Measurements from ENCODE around the gene ST3GAL3.
"Not testable (repeated sequence)": the region's sequence is repeated elsewhere in the genome, so short reads cannot be mapped to it uniquely, and the experiment has no call there.

ST3GAL3 gene

GRCh38 chr1:43819357-43819756 lies 112.0 kb downstream of the ST3GAL3 start:
- Histone ChIP-seq H3K27ac (ENCODE audit: low read depth, low read length, severe bottlenecking) (no peak overlapping the region), H3K36me3 (ENCODE audit: control insufficient read depth, insufficient read depth, low read length) (peaks cover 27% of the 10 kb centered on the region), H3K4me3 (ENCODE audit: extremely low read depth, insufficient read depth, low read length, poor library complexity, severe bottlenecking) (no peak overlapping the region), H3K4me1 (ENCODE audit: control insufficient read depth, insufficient read depth, low read length, poor library complexity, severe bottlenecking) (peaks cover 28% of the 10 kb centered on the region), H3K9me3 (ENCODE audit: control insufficient read depth, low read length) (peaks cover 15% of the 10 kb centered on the region)
- no CpG with 5 or more reads among the region's 4 CpGs for WGBS, 2 experiments (ENCODE audit: insufficient coverage in 2 of 2)

DNA sequence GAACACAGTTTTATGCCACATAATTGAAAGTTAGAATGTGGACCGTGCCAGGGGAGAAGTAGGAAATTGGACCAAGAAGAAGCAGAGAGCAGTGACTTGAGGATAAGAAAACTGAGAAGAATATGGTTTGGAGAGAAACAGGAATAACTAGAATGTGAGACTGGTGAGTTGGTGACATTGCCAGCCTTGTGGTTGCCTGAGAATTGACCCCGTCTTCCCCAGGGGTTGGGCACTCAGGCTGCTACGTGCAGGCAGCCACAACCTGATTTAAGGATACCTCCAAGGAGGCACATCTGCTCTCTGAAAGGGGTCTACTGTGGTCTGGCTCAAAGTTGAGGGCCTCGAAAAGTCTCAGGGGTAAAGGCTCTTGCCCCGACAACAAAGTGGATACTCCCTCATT lies 114.1 kb downstream of the ST3GAL3 start:
- Histone ChIP-seq H3K4me3 (ENCODE audit: extremely low read depth, insufficient read depth, low read length, poor library complexity, severe bottlenecking) (no peak overlapping the region), H3K9me3 (ENCODE audit: control insufficient read depth, low read length) (peaks cover 15% of the 10 kb centered on the region), H3K27ac (ENCODE audit: low read depth, low read length, severe bottlenecking) (peak overlapping the region; percentile 74), H3K36me3 (ENCODE audit: control insufficient read depth, insufficient read depth, low read length) (peaks cover 23% of the 10 kb centered on the region), H3K4me1 (ENCODE audit: control insufficient read depth, insufficient read depth, low read length, poor library complexity, severe bottlenecking) (peaks cover 28% of the 10 kb centered on the region)
- WGBS, 2 experiments (ENCODE audit: insufficient coverage in 2 of 2), result 67 to 75% methylated on average over 3 to 4 of the region's 5 CpGs

GRCh38 chr1:43822040-43822690 lies 114.8 kb downstream of the ST3GAL3 start:
- Histone ChIP-seq H3K4me3 (ENCODE audit: extremely low read depth, insufficient read depth, low read length, poor library complexity, severe bottlenecking) (no peak overlapping the region), H3K4me1 (ENCODE audit: control insufficient read depth, insufficient read depth, low read length, poor library complexity, severe bottlenecking) (peaks cover 28% of the 10 kb centered on the region), H3K9me3 (ENCODE audit: control insufficient read depth, low read length) (peaks cover 15% of the 10 kb centered on the region), H3K36me3 (ENCODE audit: control insufficient read depth, insufficient read depth, low read length) (peaks cover 22% of the 10 kb centered on the region), H3K27ac (ENCODE audit: low read depth, low read length, severe bottlenecking) (peak overlapping the region; percentile 74)
- 55 to 61% methylated on average over 2 to 3 of the region's 3 CpGs for WGBS, 2 experiments (ENCODE audit: insufficient coverage in 2 of 2)

GRCh38 chr1:43824795-43825194 lies 117.5 kb downstream of the ST3GAL3 start:
- no peak overlapping the region for H3K4me3 ChIP-seq (ENCODE audit: extremely low read depth, insufficient read depth, low read length, poor library complexity, severe bottlenecking)
- peaks cover 28% of the 10 kb centered on the region for H3K4me1 ChIP-seq (ENCODE audit: control insufficient read depth, insufficient read depth, low read length, poor library complexity, severe bottlenecking)
- peaks cover 4% of the 10 kb centered on the region for H3K36me3 ChIP-seq (ENCODE audit: control insufficient read depth, insufficient read depth, low read length)
- no peak overlapping the region for H3K27ac ChIP-seq (ENCODE audit: low read depth, low read length, severe bottlenecking)
- WGBS, 2 experiments (ENCODE audit: insufficient coverage in 2 of 2), result 100% methylated on average over 1 of the region's 1 CpG
- peaks cover 2% of the 10 kb centered on the region for H3K9me3 ChIP-seq (ENCODE audit: control insufficient read depth, low read length)

DNA sequence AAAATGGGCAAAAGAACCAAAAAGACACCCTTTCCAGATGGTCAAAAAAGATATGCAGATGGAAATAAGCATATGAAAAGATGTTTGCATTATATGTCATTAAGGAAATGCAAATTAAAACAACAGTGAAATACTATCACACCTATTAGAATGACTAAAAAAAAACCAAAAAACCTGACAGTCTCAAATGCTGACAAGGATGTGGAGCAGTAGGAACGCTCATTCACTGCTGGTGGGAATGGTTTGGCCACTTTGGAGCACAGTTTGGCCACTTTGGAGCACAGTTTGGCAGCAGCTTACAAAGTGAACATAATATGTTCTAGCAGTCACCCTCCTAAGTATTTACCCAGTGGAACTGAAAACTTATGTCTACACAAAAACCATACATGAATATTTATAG lies 121.2 kb downstream of the ST3GAL3 start:
- 91 to 100% methylated on average over 1 of the region's 1 CpG for WGBS, 2 experiments (ENCODE audit: insufficient coverage in 2 of 2)
- H3K36me3 ChIP-seq (ENCODE audit: control insufficient read depth, insufficient read depth, low read length), result peaks cover 4% of the 10 kb centered on the region

GRCh38 chr1:43830802-43831201 lies 123.5 kb downstream of the ST3GAL3 start:
- H3K9me3 ChIP-seq (ENCODE audit: control insufficient read depth, low read length), result no peaks in the 10 kb centered on the region
- peaks cover 13% of the 10 kb centered on the region for H3K4me1 ChIP-seq (ENCODE audit: control insufficient read depth, insufficient read depth, low read length, poor library complexity, severe bottlenecking)
- no peak overlapping the region for H3K4me3 ChIP-seq (ENCODE audit: extremely low read depth, insufficient read depth, low read length, poor library complexity, severe bottlenecking)
- H3K36me3 ChIP-seq (ENCODE audit: control insufficient read depth, insufficient read depth, low read length), result no peaks in the 10 kb centered on the region
- no peak overlapping the region for H3K27ac ChIP-seq (ENCODE audit: low read depth, low read length, severe bottlenecking)

More for the DNA sequence above, 121.2 kb downstream of the ST3GAL3 start:
- Histone ChIP-seq H3K4me3 (ENCODE audit: extremely low read depth, insufficient read depth, low read length, poor library complexity, severe bottlenecking) (no peak overlapping the region), H3K9me3 (ENCODE audit: control insufficient read depth, low read length) (no peaks in the 10 kb centered on the region), H3K27ac (ENCODE audit: low read depth, low read length, severe bottlenecking) (no peak overlapping the region), H3K4me1 (ENCODE audit: control insufficient read depth, insufficient read depth, low read length, poor library complexity, severe bottlenecking) (no peaks in the 10 kb centered on the region)

GRCh38 chr1:43831851-43832250 lies 124.5 kb downstream of the ST3GAL3 start:
- 100% methylated on average over 1 of the region's 2 CpGs; no CpG with 5 or more reads in 1 of the 2 experiments for WGBS, 2 experiments (ENCODE audit: insufficient coverage in 2 of 2)

GRCh38 chr1:43832255-43832654 lies 124.9 kb downstream of the ST3GAL3 start:
- WGBS, 2 experiments (ENCODE audit: insufficient coverage in 2 of 2), result 77 to 78% methylated on average over 3 of the region's 3 CpGs

More at GRCh38 chr1:43831851-43832250, 124.5 kb downstream of the ST3GAL3 start:
- H3K9me3 ChIP-seq (ENCODE audit: control insufficient read depth, low read length), result no peaks in the 10 kb centered on the region
- H3K27ac ChIP-seq (ENCODE audit: low read depth, low read length, severe bottlenecking), result no peak overlapping the region
- no peak overlapping the region for H3K4me3 ChIP-seq (ENCODE audit: extremely low read depth, insufficient read depth, low read length, poor library complexity, severe bottlenecking)
- H3K36me3 ChIP-seq (ENCODE audit: control insufficient read depth, insufficient read depth, low read length), result no peaks in the 10 kb centered on the region
- H3K4me1 ChIP-seq (ENCODE audit: control insufficient read depth, insufficient read depth, low read length, poor library complexity, severe bottlenecking), result peaks cover 13% of the 10 kb centered on the region

GRCh38 chr1:43832998-43833397 lies 125.7 kb downstream of the ST3GAL3 start:
- H3K4me1 ChIP-seq (ENCODE audit: control insufficient read depth, insufficient read depth, low read length, poor library complexity, severe bottlenecking), result peaks cover 13% of the 10 kb centered on the region
- H3K27ac ChIP-seq (ENCODE audit: low read depth, low read length, severe bottlenecking), result no peak overlapping the region
- H3K4me3 ChIP-seq (ENCODE audit: extremely low read depth, insufficient read depth, low read length, poor library complexity, severe bottlenecking), result no peak overlapping the region
- no peaks in the 10 kb centered on the region for H3K9me3 ChIP-seq (ENCODE audit: control insufficient read depth, low read length)
- WGBS, 2 experiments (ENCODE audit: insufficient coverage in 2 of 2), result 86 to 100% methylated on average over 1 of the region's 1 CpG
- H3K36me3 ChIP-seq (ENCODE audit: control insufficient read depth, insufficient read depth, low read length), result no peaks in the 10 kb centered on the region

More at GRCh38 chr1:43832255-43832654, 124.9 kb downstream of the ST3GAL3 start:
- H3K9me3 ChIP-seq (ENCODE audit: control insufficient read depth, low read length), result no peaks in the 10 kb centered on the region
- H3K36me3 ChIP-seq (ENCODE audit: control insufficient read depth, insufficient read depth, low read length), result no peaks in the 10 kb centered on the region
- no peak overlapping the region for H3K4me3 ChIP-seq (ENCODE audit: extremely low read depth, insufficient read depth, low read length, poor library complexity, severe bottlenecking)
- no peak overlapping the region for H3K27ac ChIP-seq (ENCODE audit: low read depth, low read length, severe bottlenecking)
- H3K4me1 ChIP-seq (ENCODE audit: control insufficient read depth, insufficient read depth, low read length, poor library complexity, severe bottlenecking), result peaks cover 13% of the 10 kb centered on the region

GRCh38 chr1:43833902-43834279 lies 126.6 kb downstream of the ST3GAL3 start:
- not testable (repeated sequence) for H3K36me3 ChIP-seq (ENCODE audit: control insufficient read depth, insufficient read depth, low read length); H3K4me3 ChIP-seq (ENCODE audit: extremely low read depth, insufficient read depth, low read length, poor library complexity, severe bottlenecking); H3K27ac ChIP-seq (ENCODE audit: low read depth, low read length, severe bottlenecking); H3K9me3 ChIP-seq (ENCODE audit: control insufficient read depth, low read length)
- WGBS, 2 experiments (ENCODE audit: insufficient coverage in 2 of 2), result 77 to 84% methylated on average over 8 to 10 of the region's 10 CpGs
- H3K4me1 ChIP-seq (ENCODE audit: control insufficient read depth, insufficient read depth, low read length, poor library complexity, severe bottlenecking), result peaks cover 18% of the 10 kb centered on the region

DNA sequence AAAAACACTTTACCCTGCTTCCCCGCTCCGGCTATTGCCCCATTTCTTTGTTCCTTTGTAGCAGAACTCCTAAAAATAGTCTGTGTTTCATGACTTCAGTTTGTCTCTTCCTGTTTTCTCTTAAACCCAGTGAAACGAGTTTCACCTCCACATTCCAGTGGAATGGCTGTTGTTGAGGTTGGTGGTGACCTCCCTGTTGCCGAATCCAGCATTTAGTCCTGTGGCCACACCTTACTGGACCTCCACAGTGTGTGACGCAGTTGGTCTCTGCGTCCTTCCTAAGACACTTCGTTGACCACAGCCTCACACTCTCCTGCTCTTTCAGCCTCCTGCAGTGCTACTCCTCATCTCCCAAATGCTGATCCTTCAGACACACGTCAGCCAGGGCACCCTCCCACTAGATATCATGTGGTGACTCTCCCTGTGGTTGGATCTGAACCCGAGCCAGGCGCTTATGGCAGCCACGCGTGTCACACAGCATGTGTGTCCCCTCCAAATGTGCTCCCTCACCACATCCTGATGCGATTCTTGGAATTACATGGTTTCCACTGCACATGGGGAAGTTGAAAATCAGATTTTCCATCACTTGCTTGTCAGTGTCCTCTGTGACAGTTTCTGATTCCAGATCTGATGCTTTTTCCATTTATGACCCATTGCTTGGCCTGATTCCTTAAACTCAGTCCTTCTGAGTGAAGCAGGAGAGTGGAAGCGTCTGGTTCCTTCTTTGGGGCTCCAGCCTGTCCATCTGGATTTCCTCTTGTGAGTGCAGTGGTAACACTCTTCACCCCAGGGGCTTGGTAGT lies 127.1 kb downstream of the ST3GAL3 start:
- no peaks in the 10 kb centered on the region for H3K9me3 ChIP-seq (ENCODE audit: control insufficient read depth, low read length)
- 94% methylated on average over 10 to 13 of the region's 14 CpGs for WGBS, 2 experiments (ENCODE audit: insufficient coverage in 2 of 2)
- peaks cover 24% of the 10 kb centered on the region for H3K4me1 ChIP-seq (ENCODE audit: control insufficient read depth, insufficient read depth, low read length, poor library complexity, severe bottlenecking)
- peak overlapping the region; percentile 64 for H3K27ac ChIP-seq (ENCODE audit: low read depth, low read length, severe bottlenecking)
- peaks cover 6% of the 10 kb centered on the region for H3K36me3 ChIP-seq (ENCODE audit: control insufficient read depth, insufficient read depth, low read length)
- no peak overlapping the region for H3K4me3 ChIP-seq (ENCODE audit: extremely low read depth, insufficient read depth, low read length, poor library complexity, severe bottlenecking)
